Osteoblast (primary cell): ENCODE data around the gene CCDC159. TPM values are rescaled to one million over a fixed set of nuclear protein-coding genes. Genes with fewer than 3 reads are reported as not detected.
"Not testable (repeated sequence)": the region's sequence is repeated elsewhere in the genome, so short reads cannot be mapped to it uniquely, and the experiment has no call there.

Source experiments
- DNase-seq: peaks from one replicate; pipeline ENCODE4 v3.0.0; 2011; ENCODE audit warnings: low spot score, mixed read lengths; ENCODE audit not compliant: insufficient read length; ENCODE audit errors: missing footprints
- H2AFZ ChIP-seq: 2 replicates; pipeline ENCODE4 v1.6.0; 2011; ENCODE audit warnings: mild to moderate bottlenecking, low read length
- H3K27ac ChIP-seq: 2 replicates; pipeline ENCODE4 v1.5.1; 2011; ENCODE audit warnings: mild to moderate bottlenecking, low read depth, low read length, moderate library complexity
- H3K27me3 ChIP-seq: 2 replicates; pipeline ENCODE4 v1.6.0; 2012; ENCODE audit warnings: mild to moderate bottlenecking, control low read depth, inconsistent platforms, low read length, moderate library complexity; ENCODE audit not compliant: insufficient read depth
- H3K36me3 ChIP-seq: 2 replicates; pipeline ENCODE4 v1.5.1; 2011; ENCODE audit warnings: mild to moderate bottlenecking, low read length, control low read depth, moderate library complexity; ENCODE audit not compliant: insufficient read depth
- H3K4me1 ChIP-seq: 2 replicates; pipeline ENCODE4 v1.5.1; 2011; ENCODE audit warnings: mild to moderate bottlenecking, low read length, control low read depth, moderate library complexity; ENCODE audit not compliant: insufficient read depth
- H3K4me2 ChIP-seq: 2 replicates; pipeline ENCODE4 v1.6.0; 2011; ENCODE audit warnings: mild to moderate bottlenecking, low read length; ENCODE audit not compliant: insufficient read depth
- H3K4me3 ChIP-seq: fragments of 200-600 bp; sonication (generic); 3 replicates; pipeline ENCODE4 v1.5.1; 2012; ENCODE audit warnings: mild to moderate bottlenecking, low read length, inconsistent platforms; ENCODE audit not compliant: insufficient read depth
- H3K79me2 ChIP-seq: 2 replicates; pipeline ENCODE4 v1.6.0; 2012; ENCODE audit warnings: mild to moderate bottlenecking, low read length, control low read depth, inconsistent platforms; ENCODE audit not compliant: insufficient read depth
- H3K9me3 ChIP-seq: 2 replicates; pipeline ENCODE4 v1.5.1; 2011; ENCODE audit warnings: low read depth, low read length, control low read depth
- H4K20me1 ChIP-seq: 2 replicates; pipeline ENCODE4 v1.6.0; 2012; ENCODE audit warnings: mild to moderate bottlenecking, low read length, control low read depth; ENCODE audit not compliant: insufficient read depth
- CTCF ChIP-seq: IDR thresholded peaks from 2 replicates; pipeline ENCODE4 v1.5.1; 2011; ENCODE audit warnings: mild to moderate bottlenecking, low read depth, low read length, moderate library complexity; ENCODE audit errors: extremely low read depth
- total RNA-seq: library from RNA; depleted of rRNA; stranded (reverse); fragments of >200 nt; gene quantifications from 2 replicates; pipeline ENCODE4 v1.2.3, GENCODE V29; 2012

Gene CCDC159
- total RNA-seq, 1 donor: 4.0 TPM

- Histone ChIP-seq H3K27me3 (no peaks in the 10 kb centered on the region), H3K79me2 (no peaks in the 10 kb centered on the region), H3K4me1 (no peaks in the 10 kb centered on the region), H3K27ac (no peak overlapping the region), H2AFZ (no peak overlapping the region), H4K20me1 (no peaks in the 10 kb centered on the region), H3K4me2 (no peak overlapping the region), H3K9me3 (no peaks in the 10 kb centered on the region), H3K36me3 (no peaks in the 10 kb centered on the region), H3K4me3 (no peak overlapping the region)
- TF ChIP-seq CTCF: no peak
- no peak for DNase-seq
Observed at GRCh38 chr19:11330127-11330526, 16.2 kb upstream of the CCDC159 start.

DNA sequence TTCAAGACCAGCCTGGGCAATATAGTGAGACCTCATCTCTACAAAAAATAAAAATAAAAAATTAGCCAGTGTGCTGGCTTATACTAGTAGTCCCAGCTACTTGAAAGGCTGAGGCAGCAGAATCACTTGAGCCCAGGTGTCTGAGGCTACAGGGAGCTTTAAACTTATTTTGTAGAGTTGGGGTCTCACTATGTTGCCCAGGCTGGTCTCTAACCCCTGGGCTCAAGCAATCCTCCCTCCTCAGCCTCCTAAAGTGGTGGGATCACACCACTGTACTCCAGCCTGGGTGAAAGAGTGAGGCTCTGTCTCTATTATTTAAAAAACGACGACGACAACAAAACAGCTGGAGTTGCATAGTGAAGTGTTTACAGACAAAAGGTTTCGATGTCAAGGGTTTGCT is 14.8 kb upstream of the CCDC159 start:
- no peaks in the 10 kb centered on the region for H3K79me2 ChIP-seq
- no peak overlapping the region for H2AFZ ChIP-seq
- TF ChIP-seq CTCF: no peak
- H4K20me1 ChIP-seq: no peaks in the 10 kb centered on the region
- no peaks in the 10 kb centered on the region for H3K27me3 ChIP-seq
- H3K4me3 ChIP-seq: no peak overlapping the region
- no peaks in the 10 kb centered on the region for H3K4me1 ChIP-seq
- H3K36me3 ChIP-seq: peaks cover 4% of the 10 kb centered on the region
- H3K27ac ChIP-seq: no peak overlapping the region
- no peaks in the 10 kb centered on the region for H3K9me3 ChIP-seq
- DNase-seq: no peak
- H3K4me2 ChIP-seq: no peak overlapping the region

DNA sequence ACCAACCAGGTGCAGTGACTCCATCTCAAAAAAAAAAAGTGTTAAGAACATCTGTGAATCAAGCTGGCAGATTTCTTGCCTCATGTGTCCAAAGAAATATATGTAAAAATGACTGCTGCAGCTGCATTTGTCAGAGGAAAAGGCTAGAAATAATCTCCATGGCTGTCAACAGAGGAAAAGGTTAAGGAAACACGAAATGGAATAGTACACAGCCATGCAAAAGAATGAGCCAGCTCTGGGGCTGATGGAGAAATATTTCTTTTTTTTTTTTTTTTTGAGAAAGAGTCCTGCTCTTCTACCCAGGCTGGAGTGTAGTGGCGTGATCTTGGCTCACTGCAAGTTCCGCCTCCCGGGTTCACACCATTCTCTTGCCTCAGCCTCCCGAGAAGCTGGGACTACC is 13.5 kb upstream of the CCDC159 start:
- no peaks in the 10 kb centered on the region for H3K79me2 ChIP-seq
- H2AFZ ChIP-seq: no peak overlapping the region
- no peak overlapping the region for H3K27ac ChIP-seq
- H3K4me1 ChIP-seq: no peaks in the 10 kb centered on the region
- H3K4me3 ChIP-seq: no peak overlapping the region
- H4K20me1 ChIP-seq: no peaks in the 10 kb centered on the region
- peaks cover 4% of the 10 kb centered on the region for H3K36me3 ChIP-seq
- H3K27me3 ChIP-seq: no peaks in the 10 kb centered on the region
- no peak for TF ChIP-seq CTCF
- no peak for DNase-seq
- H3K4me2 ChIP-seq: no peak overlapping the region
- H3K9me3 ChIP-seq: no peaks in the 10 kb centered on the region

GRCh38 chr19:11333838-11334237 is 12.5 kb upstream of the CCDC159 start:
- not testable (repeated sequence) for H3K4me1 ChIP-seq, H3K4me2 ChIP-seq, DNase-seq

More at GRCh38 chr19:11333838-11334237, 12.5 kb upstream of the CCDC159 start:
- H2AFZ ChIP-seq, H3K36me3 ChIP-seq, H3K27ac ChIP-seq, H3K79me2 ChIP-seq, H3K9me3 ChIP-seq, H4K20me1 ChIP-seq, H3K27me3 ChIP-seq, H3K4me3 ChIP-seq: not testable (repeated sequence)
